Ecto neural progenitor cell (in vitro differentiated cells): ENCODE measurements around the gene USP4.
"Not testable (repeated sequence)": the region's sequence is repeated elsewhere in the genome, so short reads cannot be mapped to it uniquely, and the experiment has no call there.

Experiments used
- DNase-seq: peaks from one replicate; pipeline ENCODE4 v3.0.0-alpha.2; 2018; ENCODE audit warnings: low spot score

Gene USP4

GRCh38 chr3:49351521-49352011, 11.7 kb upstream of the USP4 start:
- no peak for DNase-seq

DNA sequence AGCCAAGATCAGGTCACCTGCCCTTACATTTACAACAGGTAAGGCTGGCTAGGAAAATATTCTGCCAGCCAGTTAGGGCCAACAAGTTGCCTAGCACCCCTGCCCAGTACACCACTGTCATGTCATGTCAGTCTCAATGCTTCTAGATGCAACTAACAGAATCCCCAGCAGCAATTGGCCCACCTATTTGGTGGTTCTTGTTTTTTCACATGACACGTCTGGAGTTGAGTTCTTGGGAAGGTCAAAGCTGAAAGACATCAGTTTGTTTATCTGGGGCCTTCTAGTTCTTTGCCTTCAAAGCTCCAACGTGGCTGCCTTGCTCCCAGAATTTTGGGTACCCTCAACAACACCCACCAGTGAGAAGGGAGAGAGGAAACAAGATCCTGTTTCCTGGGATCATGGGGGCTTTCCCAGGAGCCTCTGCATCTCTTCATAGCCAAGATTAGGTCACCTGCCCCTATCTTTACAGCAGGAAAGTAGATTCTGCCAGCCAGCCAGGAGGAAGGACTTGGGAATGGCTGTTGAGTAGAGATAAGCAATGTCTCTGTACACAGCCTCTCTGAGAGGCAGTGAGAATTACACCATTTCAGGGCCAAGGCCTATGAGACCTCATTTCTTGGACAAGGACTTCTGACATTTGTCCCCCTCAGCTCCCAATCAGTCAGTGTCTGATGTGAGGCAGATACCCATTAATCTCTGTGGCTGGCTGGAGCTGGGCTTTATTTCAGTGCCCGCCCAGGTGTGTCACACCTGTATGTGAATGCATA, 9.7 kb upstream of the USP4 start:
- DNase-seq, result no peak

- not testable (repeated sequence) for DNase-seq
Observed at GRCh38 chr3:49348361-49348760, 8.5 kb upstream of the USP4 start.

DNA sequence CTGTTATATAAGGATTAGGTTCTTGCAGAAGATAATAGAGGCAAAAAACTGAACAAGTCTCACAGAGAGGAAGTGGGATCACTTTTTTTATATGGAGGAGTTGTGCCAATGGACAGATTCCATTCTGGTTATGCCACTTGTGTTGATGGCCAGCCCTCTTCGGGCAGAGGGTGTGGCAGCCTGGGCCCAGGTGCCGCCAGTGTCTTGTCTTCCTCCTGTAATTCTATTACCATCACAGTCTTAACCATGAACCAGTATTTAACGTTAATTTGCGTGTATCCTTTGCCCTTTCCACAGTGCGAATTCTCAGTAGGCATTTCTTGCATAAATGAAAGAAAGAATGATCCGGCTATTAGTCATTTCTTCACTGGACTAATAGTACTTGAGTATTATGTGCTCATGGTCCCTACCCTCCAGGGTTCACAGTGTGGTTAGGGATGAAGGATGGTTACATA, 7.0 kb upstream of the USP4 start:
- DNase-seq, result no peak

GRCh38 chr3:49343163-49343562, 3.3 kb upstream of the USP4 start:
- DNase-seq, result no peak

- DNase-seq, result no peak
Observed at GRCh38 chr3:49341996-49342395, 2.1 kb upstream of the USP4 start.

DNA sequence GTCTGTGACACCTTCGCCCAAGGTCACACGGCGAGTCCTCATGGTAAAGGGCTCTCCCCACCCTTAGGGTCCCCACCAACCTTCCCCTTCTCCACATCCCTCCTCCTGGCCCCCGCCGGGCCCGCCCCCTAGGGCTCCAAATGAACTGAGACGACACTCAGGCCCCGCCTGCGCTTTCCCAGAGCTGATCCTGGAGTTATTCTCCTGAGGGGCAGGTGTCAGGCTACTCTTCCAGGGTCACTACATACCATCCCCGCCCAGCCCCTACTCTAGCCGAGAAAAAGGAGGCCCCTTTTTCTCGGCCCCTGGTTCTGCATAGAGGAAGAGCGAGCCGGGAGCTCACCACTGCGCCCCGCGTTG, 292 bp downstream of the USP4 start:
- no peak for DNase-seq

- DNase-seq, result no peak
Observed at GRCh38 chr3:49333916-49334633, 5.8 kb downstream of the USP4 start.

GRCh38 chr3:49333091-49333490, 6.8 kb downstream of the USP4 start:
- no peak for DNase-seq

DNA sequence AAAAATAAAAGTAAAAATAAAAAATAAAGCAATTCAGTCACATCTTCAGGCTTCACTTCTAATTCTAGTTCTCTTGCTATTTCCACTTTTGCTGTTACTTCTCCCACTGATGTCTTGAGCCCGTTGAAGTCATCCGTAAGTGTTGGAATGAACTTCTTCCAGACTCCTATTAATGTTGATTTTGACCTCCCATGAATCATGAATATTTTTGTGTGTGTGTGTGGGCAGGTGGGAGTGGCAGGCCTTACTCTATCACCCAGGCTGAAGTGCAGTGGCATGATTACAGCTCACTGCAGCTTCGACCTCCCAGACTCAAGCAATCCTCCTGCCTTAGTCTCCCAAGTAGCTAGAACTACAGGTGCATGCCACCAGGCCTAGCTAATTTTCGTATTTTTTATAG, 10.7 kb downstream of the USP4 start:
- DNase-seq, result no peak

DNA sequence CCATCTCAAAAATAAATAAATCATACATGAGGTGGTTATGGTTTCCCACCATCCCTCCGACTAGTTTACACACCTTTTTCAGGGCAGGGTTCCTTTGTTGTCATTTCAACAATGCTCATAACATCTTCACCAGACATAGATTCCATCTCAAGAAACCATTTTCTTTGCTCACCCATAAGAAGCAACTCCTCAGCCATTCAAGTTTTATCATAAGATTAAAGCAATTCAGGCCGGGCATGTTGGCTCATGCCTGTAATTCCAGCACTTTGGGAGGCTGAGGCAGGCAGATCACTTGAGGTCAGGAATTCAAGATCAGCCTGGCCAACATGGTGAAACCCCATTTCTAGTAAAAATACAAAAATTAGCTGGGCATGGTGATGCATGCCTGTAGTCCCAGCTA, 11.5 kb downstream of the USP4 start:
- not testable (repeated sequence) for DNase-seq

DNA sequence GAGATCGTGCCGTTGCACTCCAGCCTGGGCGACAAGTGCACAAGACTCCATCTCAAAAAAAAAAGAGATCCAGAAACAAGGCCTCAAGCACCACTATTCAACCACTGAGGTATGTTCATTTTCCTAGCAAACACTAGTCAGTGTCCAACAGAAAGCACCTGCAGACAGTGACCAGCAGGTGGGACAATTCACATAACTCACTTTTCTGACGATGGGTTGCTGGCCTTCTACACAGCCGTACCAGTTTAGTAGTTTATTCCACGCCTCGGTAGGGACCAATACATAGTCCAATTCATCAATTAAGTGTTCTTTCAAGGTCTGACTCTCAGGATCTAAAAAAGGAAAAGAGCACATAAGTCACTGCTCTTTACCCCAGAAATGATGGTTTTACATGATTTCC, 12.4 kb downstream of the USP4 start:
- no peak for DNase-seq

- DNase-seq, result no peak
Observed at GRCh38 chr3:49324768-49325167, 15.1 kb downstream of the USP4 start.

DNA sequence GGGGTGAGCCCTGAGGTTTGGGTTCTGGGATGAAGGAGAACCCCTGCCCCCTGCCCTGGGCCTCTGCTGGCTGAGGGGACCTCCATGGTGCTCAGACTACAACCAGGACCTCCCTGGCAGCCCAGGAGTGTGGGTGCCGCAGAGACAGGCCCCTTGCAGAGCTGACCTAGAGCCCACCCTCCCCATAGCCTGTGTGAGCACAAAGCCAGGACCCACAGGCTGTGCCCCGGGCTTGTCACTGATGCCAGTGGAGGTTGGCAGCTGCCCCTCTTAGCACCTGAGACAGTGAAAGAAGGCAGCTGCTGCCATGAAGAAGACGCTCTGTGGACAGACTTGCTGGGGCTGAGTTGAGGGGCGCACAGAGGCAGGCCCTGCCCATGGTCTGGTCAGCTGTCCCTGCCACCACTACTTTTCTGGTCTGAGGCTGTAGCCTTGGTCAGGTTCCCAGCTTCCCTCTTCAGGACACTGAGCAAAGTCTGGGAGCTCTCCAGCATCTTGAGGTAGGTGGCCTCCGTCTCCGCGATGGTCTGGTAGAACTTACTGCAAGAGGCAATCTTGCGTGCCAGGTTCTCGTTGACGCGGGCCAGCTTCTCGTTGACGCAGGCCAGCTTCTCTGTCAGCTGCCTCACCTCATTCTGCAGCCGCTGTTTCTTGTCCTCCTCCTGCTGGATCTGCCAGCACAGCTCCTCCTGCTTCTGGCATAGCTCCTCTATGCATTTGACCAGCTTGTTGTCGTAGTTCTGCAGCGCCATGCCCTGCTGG, 23.0 kb downstream of the USP4 start:
- no peak for DNase-seq

GRCh38 chr3:49313896-49314688, 25.8 kb downstream of the USP4 start:
- DNase-seq, result no peak

GRCh38 chr3:49311283-49311682, 28.6 kb downstream of the USP4 start:
- DNase-seq, result no peak

GRCh38 chr3:49310677-49311076, 29.2 kb downstream of the USP4 start:
- DNase-seq, result no peak

DNA sequence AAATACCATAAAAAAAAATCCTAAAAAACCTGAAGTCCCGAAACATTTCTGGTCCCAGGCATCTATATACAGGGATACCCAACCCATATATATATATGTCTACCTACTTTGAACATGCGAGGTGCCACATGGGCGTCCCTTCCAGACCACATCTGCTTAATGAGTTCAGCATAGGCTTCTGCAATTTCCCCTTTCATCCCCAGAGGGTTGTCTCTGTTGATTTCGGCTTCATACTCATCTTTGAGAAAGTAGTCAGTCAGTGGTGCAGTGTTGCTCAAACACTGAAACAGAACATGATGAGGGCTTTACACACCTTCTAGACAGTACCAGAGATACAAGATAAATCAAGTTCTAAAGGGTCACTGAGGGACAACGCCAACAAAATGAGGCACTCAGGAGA, 34.2 kb downstream of the USP4 start:
- DNase-seq, result no peak

DNA sequence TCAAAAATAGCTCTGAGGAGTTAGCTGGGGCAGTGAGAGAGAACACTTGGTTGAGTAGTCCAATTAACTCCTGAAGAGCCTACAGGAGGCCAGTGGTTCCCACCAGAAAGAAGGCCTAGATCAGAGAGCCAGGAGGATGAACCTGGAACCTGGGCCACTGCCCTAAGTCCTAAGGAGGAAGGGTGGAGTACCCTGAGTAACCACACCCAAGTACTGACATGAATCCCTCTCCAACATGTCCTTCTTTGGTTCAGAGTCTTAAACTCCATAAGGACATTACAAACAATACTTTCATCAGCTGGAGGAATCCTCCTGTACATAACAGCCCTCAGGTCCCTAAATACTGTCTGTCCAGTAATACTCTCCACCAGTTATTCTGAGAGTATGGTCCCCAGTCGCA, 37.2 kb downstream of the USP4 start:
- no peak for DNase-seq

- no peak for DNase-seq
Observed at GRCh38 chr3:49300595-49300994, 39.3 kb downstream of the USP4 start.

DNA sequence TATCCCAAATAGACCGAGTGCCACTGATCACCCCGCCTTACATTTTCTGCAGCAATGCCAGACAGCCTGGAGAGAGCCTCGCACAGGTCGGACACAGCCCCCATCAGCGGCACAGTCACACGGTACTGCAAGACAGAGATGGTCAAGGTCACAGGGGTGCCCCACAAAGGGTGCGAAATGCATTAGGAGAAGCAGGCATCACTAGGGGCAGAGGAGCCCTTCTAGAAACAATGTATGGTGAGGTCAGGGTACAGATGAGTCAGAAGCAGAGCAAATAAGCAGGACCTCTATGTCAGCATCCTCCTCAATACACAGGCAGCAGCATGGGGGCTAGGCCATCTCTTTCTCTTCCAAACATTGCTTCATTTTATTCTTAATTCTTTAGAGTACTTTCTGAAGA, 41.3 kb downstream of the USP4 start:
- DNase-seq, result no peak
